Measurements from ENCODE around the gene DTL.

DNA sequence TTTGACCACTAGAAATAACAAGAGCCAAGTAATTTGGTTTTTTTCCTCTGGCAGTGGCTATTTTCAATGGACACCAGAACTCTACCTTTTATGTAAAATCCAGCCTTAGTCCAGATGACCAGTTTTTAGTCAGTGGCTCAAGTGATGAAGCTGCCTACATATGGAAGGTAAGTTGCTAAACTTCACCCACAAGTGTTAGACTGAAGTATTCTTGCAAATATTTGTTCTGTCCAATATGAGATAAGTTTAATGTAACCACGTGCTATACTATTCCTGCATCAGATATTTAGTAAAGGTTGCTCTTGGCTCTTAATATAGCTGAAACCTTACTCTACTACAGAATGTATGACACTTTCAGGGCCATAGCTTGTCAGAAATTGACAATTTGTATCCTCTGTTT, 36.5 kb downstream of the DTL start:
- TF ChIP-seq JUND (IDR thresholded peaks at IDR 0.05) (no peak), TCF7L2 (IDR thresholded peaks at IDR 0.05; ENCODE audit: borderline replicate concordance, extremely low read depth, insufficient read depth, insufficient read length) (no peak), ELF1 (IDR thresholded peaks at IDR 0.05; ENCODE audit: borderline replicate concordance, low read depth) (no peak), ZNF274 (IDR thresholded peaks at IDR 0.05; ENCODE audit: low read depth, low read length) (no peak), POLR2A (IDR thresholded peaks at IDR 0.05; ENCODE audit: borderline replicate concordance, extremely low read depth, insufficient read depth, insufficient read length) (no peak), CBX3 (IDR thresholded peaks at IDR 0.05; ENCODE audit: low read depth) (no peak)
- TF ChIP-seq, protein P1, sequence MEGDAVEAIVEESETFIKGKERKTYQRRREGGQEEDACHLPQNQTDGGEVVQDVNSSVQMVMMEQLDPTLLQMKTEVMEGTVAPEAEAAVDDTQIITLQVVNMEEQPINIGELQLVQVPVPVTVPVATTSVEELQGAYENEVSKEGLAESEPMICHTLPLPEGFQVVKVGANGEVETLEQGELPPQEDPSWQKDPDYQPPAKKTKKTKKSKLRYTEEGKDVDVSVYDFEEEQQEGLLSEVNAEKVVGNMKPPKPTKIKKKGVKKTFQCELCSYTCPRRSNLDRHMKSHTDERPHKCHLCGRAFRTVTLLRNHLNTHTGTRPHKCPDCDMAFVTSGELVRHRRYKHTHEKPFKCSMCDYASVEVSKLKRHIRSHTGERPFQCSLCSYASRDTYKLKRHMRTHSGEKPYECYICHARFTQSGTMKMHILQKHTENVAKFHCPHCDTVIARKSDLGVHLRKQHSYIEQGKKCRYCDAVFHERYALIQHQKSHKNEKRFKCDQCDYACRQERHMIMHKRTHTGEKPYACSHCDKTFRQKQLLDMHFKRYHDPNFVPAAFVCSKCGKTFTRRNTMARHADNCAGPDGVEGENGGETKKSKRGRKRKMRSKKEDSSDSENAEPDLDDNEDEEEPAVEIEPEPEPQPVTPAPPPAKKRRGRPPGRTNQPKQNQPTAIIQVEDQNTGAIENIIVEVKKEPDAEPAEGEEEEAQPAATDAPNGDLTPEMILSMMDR (IDR thresholded peaks at IDR 0.05 in 2 of 3, conservative IDR thresholded peaks at IDR 0.05 in 1 of 3; ENCODE audit: borderline replicate concordance in 1 of 3, insufficient read depth in 1 of 3, low read depth in 2 of 3, low read length in 2 of 3), result no peak
- TF ChIP-seq, protein P2, sequence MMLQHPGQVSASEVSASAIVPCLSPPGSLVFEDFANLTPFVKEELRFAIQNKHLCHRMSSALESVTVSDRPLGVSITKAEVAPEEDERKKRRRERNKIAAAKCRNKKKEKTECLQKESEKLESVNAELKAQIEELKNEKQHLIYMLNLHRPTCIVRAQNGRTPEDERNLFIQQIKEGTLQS (IDR thresholded peaks at IDR 0.05), result no peak

All from HCT116 (cell line).